OCI-LY3 (cell line): ENCODE data around the gene TAF5L.

Source experiments
- H2AFZ ChIP-seq: fragments of 200-600, 300-600 bp; shearing (Covaris generic); 2 replicates; pipeline ENCODE4 v1.6.0; 2014; ENCODE audit warnings: antibody characterized with exemption, low read depth, low read length
- H3K27ac ChIP-seq: fragments of 200-600, 300-600 bp; sonication (generic); 2 replicates; pipeline ENCODE4 v1.5.1; 2014; ENCODE audit warnings: mild to moderate bottlenecking, low read length, moderate library complexity, mixed read lengths
- H3K27me3 ChIP-seq: fragments of 200-600, 300-600 bp; sonication (generic); 2 replicates; pipeline ENCODE4 v1.6.1; 2014; ENCODE audit warnings: low read depth, low read length, mixed read lengths
- H3K36me3 ChIP-seq: fragments of 200-600, 300-600 bp; sonication (generic); replicated peaks from 2 replicates; pipeline ENCODE3; 2014; ENCODE audit warnings: low read depth, low read length, mixed read lengths
- H3K4me1 ChIP-seq: fragments of 300-600, 200-600 bp; sonication (generic); 2 replicates; pipeline ENCODE4 v1.6.1; 2014; ENCODE audit warnings: low read length, mixed read lengths
- H3K4me2 ChIP-seq: fragments of 200-600, 300-600 bp; sonication (generic); 2 replicates; pipeline ENCODE4 v1.6.1; 2014; ENCODE audit warnings: low read length, mixed read lengths
- H3K4me3 ChIP-seq: fragments of 300-600, 200-600 bp; sonication (generic); 2 replicates; pipeline ENCODE4 v1.5.1; 2014; ENCODE audit warnings: antibody characterized with exemption, mild to moderate bottlenecking, low read length, moderate library complexity
- H3K79me2 ChIP-seq: fragments of 300-600, 200-600 bp; shearing (Covaris generic); 2 replicates; pipeline ENCODE4 v1.6.1; 2014; ENCODE audit warnings: mild to moderate bottlenecking, low read length, mixed read lengths
- H3K9ac ChIP-seq: fragments of 300-600, 200-600 bp; shearing (Covaris generic); 2 replicates; pipeline ENCODE4 v1.6.0; 2014; ENCODE audit warnings: mild to moderate bottlenecking, low read length, moderate library complexity
- H3K9me3 ChIP-seq: fragments of 200-600, 300-600 bp; shearing (Covaris generic); 2 replicates; pipeline ENCODE4 v1.6.1; 2014; ENCODE audit warnings: low read length, mixed read lengths; ENCODE audit not compliant: insufficient read depth
- H4K20me1 ChIP-seq: fragments of 200-600, 300-600 bp; sonication (generic); 2 replicates; pipeline ENCODE4 v1.6.1; 2016; ENCODE audit warnings: low read length, mixed read lengths; ENCODE audit not compliant: insufficient read depth
- CTCF ChIP-seq: fragments of 200-600, 300-600 bp; sonication (generic); IDR thresholded peaks from 2 replicates; pipeline ENCODE4 v1.5.1; 2014; ENCODE audit warnings: antibody characterized with exemption, low read length, low read depth
- EZH2phosphoT487 ChIP-seq: fragments of 200-600 bp; shearing (Covaris generic); IDR thresholded peaks from 2 replicates; pipeline ENCODE4 v1.6.1; 2018; ENCODE audit warnings: antibody characterized with exemption, mixed run types, low read depth

Gene TAF5L

GRCh38 chr1:229655781-229656180, 29.9 kb upstream of the TAF5L start:
- peaks cover 58% of the 10 kb centered on the region for H3K36me3 ChIP-seq
- no peak overlapping the region for H3K4me2 ChIP-seq
- TF ChIP-seq EZH2phosphoT487 = no peak
- no peak for TF ChIP-seq CTCF
- H3K27ac ChIP-seq = no peak overlapping the region
- H3K9me3 ChIP-seq = no peaks in the 10 kb centered on the region
- no peaks in the 10 kb centered on the region for H3K4me1 ChIP-seq
- no peaks in the 10 kb centered on the region for H3K27me3 ChIP-seq
- no peak overlapping the region for H3K9ac ChIP-seq
- no peak overlapping the region for H2AFZ ChIP-seq
- no peaks in the 10 kb centered on the region for H3K79me2 ChIP-seq
- no peaks in the 10 kb centered on the region for H4K20me1 ChIP-seq
- H3K4me3 ChIP-seq = no peak overlapping the region

- Histone ChIP-seq H2AFZ (no peak overlapping the region), H3K27me3 (no peaks in the 10 kb centered on the region), H4K20me1 (no peaks in the 10 kb centered on the region), H3K4me1 (no peaks in the 10 kb centered on the region), H3K27ac (no peak overlapping the region), H3K9me3 (no peaks in the 10 kb centered on the region), H3K36me3 (peaks cover 55% of the 10 kb centered on the region), H3K4me3 (no peak overlapping the region), H3K79me2 (no peaks in the 10 kb centered on the region), H3K9ac (no peak overlapping the region), H3K4me2 (no peak overlapping the region)
- TF ChIP-seq CTCF = no peak
- TF ChIP-seq EZH2phosphoT487 = no peak
Observed at GRCh38 chr1:229653420-229653819, 27.5 kb upstream of the TAF5L start.

GRCh38 chr1:229651546-229651945, 25.6 kb upstream of the TAF5L start:
- no peaks in the 10 kb centered on the region; the same call in 1 of the 2 replicates for H3K79me2 ChIP-seq
- no peaks in the 10 kb centered on the region for H3K9me3 ChIP-seq
- no peaks in the 10 kb centered on the region for H3K4me1 ChIP-seq
- H3K27me3 ChIP-seq = no peaks in the 10 kb centered on the region
- no peak overlapping the region for H3K4me2 ChIP-seq
- TF ChIP-seq EZH2phosphoT487 (no peak), CTCF (no peak)
- H3K36me3 ChIP-seq = peaks cover 61% of the 10 kb centered on the region
- H3K4me3 ChIP-seq = no peak overlapping the region
- H3K9ac ChIP-seq = no peak overlapping the region
- H2AFZ ChIP-seq = no peak overlapping the region
- no peak overlapping the region for H3K27ac ChIP-seq
- no peaks in the 10 kb centered on the region for H4K20me1 ChIP-seq

DNA sequence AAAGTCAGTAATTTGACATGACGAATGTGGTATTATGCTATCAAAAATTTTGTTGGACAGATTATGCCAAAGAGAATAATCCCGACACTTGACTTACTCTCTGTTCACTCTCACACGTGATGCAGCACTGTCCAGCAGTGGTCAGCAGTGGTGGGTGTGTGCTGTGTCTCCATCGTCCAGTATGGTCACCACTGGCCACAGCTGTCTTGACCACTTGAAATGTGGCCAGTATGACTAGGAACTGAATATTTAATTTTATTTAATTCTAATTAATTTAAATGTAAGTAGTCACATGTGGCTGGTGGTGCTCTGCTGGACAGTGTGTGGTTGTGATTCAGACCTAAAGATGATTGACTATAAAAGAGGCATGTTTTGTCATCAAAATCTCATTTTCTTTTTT, 24.1 kb upstream of the TAF5L start:
- Histone ChIP-seq H2AFZ (no peak overlapping the region), H3K27me3 (no peaks in the 10 kb centered on the region), H3K27ac (no peak overlapping the region), H3K9me3 (no peaks in the 10 kb centered on the region), H4K20me1 (no peaks in the 10 kb centered on the region; the same call in 1 of the 2 replicates), H3K4me3 (no peak overlapping the region), H3K36me3 (peaks cover 60% of the 10 kb centered on the region), H3K9ac (no peak overlapping the region), H3K79me2 (peaks cover 9% of the 10 kb centered on the region), H3K4me2 (no peak overlapping the region), H3K4me1 (no peaks in the 10 kb centered on the region)
- TF ChIP-seq CTCF (no peak), EZH2phosphoT487 (no peak)
